ENCODE data around the gene IL24. TPM values are rescaled to one million over a fixed set of nuclear protein-coding genes. Genes with fewer than 3 reads are reported as not detected.

The IL24 gene
- polyA plus RNA-seq, 1 experiment, result 0.25 TPM

DNA sequence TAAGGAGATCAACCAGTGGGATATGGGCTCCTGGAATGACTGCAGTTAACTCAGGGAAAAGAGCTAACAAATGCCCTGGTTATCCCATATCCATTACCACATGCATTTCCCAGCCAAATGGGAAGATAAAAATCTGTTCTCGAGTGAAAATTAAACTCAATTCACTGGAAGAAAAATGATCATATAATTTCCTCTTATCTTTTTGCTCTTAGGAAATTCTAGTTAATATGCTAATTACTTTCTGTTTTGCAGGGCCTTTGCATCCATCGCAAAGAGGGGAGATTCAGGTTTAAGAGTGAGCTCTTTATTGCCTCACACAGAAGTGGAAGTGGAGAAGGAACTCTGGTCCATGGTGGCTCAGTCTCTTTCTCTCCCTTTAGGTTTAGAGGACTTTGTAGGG is 3.9 kb upstream of the IL24 start:
- TF ChIP-seq, protein P1, sequence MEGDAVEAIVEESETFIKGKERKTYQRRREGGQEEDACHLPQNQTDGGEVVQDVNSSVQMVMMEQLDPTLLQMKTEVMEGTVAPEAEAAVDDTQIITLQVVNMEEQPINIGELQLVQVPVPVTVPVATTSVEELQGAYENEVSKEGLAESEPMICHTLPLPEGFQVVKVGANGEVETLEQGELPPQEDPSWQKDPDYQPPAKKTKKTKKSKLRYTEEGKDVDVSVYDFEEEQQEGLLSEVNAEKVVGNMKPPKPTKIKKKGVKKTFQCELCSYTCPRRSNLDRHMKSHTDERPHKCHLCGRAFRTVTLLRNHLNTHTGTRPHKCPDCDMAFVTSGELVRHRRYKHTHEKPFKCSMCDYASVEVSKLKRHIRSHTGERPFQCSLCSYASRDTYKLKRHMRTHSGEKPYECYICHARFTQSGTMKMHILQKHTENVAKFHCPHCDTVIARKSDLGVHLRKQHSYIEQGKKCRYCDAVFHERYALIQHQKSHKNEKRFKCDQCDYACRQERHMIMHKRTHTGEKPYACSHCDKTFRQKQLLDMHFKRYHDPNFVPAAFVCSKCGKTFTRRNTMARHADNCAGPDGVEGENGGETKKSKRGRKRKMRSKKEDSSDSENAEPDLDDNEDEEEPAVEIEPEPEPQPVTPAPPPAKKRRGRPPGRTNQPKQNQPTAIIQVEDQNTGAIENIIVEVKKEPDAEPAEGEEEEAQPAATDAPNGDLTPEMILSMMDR (IDR thresholded peaks at IDR 0.05; ENCODE audit: insufficient read depth, low read depth, low read length), result no peak
- Histone ChIP-seq H3K36me3 (ENCODE audit: control insufficient read depth, insufficient read depth, low read length) (no peaks in the 10 kb centered on the region), H3K4me3 (ENCODE audit: low read depth, low read length) (no peak overlapping the region), H3K27me3 (ENCODE audit: control insufficient read depth, insufficient read depth, low read length) (no peaks in the 10 kb centered on the region)
- no peak for DNase-seq (ENCODE audit: low read depth)
- POLR2A ChIA-PET, result no interaction called here
- CTCF ChIA-PET, result interaction anchor here (1.5 kb wide), 1 partner anchor 9 kb away, joined by 3 read pairs; no protein-coding TSS in a partner anchor

DNA sequence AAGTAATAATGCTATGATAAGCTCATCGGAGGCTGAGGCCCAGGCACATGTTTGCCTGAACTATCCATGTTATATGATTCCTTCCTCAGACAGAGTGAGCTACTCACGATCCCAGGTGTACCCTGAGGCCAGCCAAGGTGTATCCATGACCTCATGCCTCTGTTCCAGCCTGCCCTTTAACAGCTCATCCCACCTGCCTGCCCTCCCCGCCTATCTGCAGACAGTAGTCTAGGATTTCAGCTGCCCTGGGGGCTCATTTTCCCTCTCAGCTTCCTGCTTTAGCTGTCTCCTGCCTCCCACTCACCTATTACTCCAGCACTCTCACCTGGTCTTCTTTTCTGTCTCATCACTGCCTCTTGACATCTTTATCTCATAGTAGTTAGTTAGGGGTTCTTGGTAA is 1.9 kb upstream of the IL24 start:
- no peaks in the 10 kb centered on the region for H3K27me3 ChIP-seq (ENCODE audit: control insufficient read depth, insufficient read depth, low read length)
- POLR2A ChIA-PET, result interaction anchor here (0.6 kb wide), 1 partner anchor 11 kb away, joined by 3 read pairs; no protein-coding TSS in a partner anchor

DNA sequence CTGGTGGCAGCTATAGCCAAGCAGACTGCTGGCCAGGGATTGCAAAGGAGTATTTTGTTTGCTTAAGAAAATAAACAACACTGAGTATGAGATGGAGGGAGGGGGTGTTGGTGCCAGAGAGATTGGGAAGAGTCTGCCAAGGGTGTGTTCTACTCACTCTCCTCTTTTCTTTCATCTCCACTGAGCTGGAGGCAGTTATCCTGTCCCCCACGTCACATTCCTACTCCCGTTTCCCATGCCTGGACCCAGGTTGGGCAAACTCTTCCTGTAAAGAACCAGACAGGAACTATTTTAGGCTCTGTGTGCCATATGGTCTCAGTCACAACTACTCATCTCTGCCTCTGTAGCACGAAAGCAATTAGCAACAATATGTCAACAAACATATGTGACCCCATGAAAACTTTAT is 1.4 kb upstream of the IL24 start:
- ChIA-PET CTCF (interaction anchor here (0.7 to 3.0 kb wide), 9 partner anchors 10 to 161 kb away, joined by 3 to 18 read pairs (median 5); partner anchors contain the start of gene IL20), POLR2A (interaction anchor here (0.6 kb wide), 2 partner anchors 11 to 31 kb away, joined by 3 to 4 read pairs; partner anchors contain the start of gene IL20)
- TF ChIP-seq, protein P1 (IDR thresholded peaks at IDR 0.05; ENCODE audit: insufficient read depth, low read depth, low read length), result no peak
- Histone ChIP-seq H3K27me3 (ENCODE audit: control insufficient read depth, insufficient read depth, low read length) (no peaks in the 10 kb centered on the region), H3K4me3 (ENCODE audit: low read depth, low read length) (no peak overlapping the region), H3K36me3 (ENCODE audit: control insufficient read depth, insufficient read depth, low read length) (no peaks in the 10 kb centered on the region)
- DNase-seq (ENCODE audit: low read depth), result peak; percentile 83

More for the DNA sequence above, 1.9 kb upstream of the IL24 start:
- H3K36me3 ChIP-seq (ENCODE audit: control insufficient read depth, insufficient read depth, low read length), result no peaks in the 10 kb centered on the region
- H3K4me3 ChIP-seq (ENCODE audit: low read depth, low read length), result no peak overlapping the region
- DNase-seq (ENCODE audit: low read depth), result no peak
- TF ChIP-seq, protein P1 (IDR thresholded peaks at IDR 0.05; ENCODE audit: insufficient read depth, low read depth, low read length), result no peak
- CTCF ChIA-PET, result interaction anchor here (0.7 to 3.0 kb wide), 10 partner anchors 9 to 161 kb away, joined by 3 to 18 read pairs (median 4); partner anchors contain the start of gene IL20

DNA sequence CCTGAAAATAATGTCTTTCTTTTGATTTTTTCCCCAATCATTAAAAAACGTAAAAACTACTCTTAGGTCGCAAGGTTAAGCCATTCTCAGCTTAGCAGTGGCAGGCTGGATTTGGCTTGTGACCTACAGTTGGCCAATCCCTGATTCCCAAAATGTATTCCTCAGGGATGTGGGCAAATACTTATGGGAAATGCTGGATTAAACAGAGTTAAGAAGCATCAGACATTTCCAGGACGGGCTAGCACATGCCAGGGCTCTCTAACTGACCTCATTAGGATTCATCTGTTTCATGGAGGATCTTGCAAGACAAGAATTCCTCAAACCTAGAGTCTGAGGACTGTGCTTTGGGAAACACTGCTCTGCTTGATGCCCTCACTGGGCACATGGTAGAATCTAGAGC is 982 bp upstream of the IL24 start:
- H3K27me3 ChIP-seq (ENCODE audit: control insufficient read depth, insufficient read depth, low read length), result no peaks in the 10 kb centered on the region
- H3K4me3 ChIP-seq (ENCODE audit: low read depth, low read length), result no peak overlapping the region
- no peak for DNase-seq (ENCODE audit: low read depth)
- CTCF ChIA-PET, result interaction anchor here (1.1 to 3.0 kb wide), 7 partner anchors 10 to 162 kb away, joined by 4 to 18 read pairs (median 8); partner anchors contain the start of gene IL20
- no peaks in the 10 kb centered on the region for H3K36me3 ChIP-seq (ENCODE audit: control insufficient read depth, insufficient read depth, low read length)
- TF ChIP-seq, protein P1 (IDR thresholded peaks at IDR 0.05; ENCODE audit: insufficient read depth, low read depth, low read length), result no peak
- POLR2A ChIA-PET, result interaction anchor here (0.6 kb wide), 1 partner anchor 31 kb away, joined by 4 read pairs; the partner anchor contains the start of gene IL20

DNA sequence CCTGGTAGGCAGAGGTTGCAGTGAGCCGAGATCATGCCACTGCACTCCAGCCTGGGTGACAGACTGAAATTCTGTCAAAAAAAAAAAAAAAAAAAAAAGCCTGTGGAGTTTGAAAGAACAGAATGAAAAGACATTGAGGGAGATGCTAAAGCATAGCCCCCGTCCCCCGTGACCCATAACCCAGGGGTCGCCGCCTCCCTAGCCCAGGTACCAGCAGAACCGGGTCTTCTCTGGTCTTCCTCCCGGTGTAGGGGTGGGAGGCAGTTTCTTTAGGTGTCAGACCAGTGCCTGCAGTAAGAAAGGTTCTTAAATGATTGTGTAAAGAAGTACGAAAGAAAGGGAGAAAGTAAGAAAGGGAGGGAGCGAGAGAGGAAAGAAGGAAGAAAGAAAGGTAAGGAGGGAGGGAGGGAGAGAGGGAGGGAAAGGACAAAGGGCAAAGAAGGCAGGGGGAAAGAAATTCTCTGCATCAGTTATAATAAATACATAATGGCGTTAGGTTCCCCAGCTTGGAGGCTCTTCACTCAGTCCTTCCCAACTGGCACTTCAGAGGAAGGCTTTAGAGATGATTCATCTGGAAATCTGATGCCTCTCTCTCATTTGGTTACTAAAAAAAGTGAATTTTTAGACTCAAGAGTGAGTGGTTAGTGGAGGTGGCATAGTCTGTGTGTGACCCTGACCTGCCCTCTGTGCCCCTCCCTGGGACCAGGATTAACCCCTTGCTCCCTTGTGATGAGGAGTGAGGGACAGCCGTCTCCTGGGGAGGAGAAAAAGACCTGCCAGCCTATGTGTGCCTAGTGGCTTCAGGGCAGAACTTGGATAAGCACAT is 1.1 kb downstream of the IL24 start:
- CTCF ChIA-PET, result interaction anchor here (1.7 to 3.8 kb wide), 2 partner anchors 11 to 164 kb away, joined by 7 to 17 read pairs; no protein-coding TSS in a partner anchor
- no peaks in the 10 kb centered on the region for H3K27me3 ChIP-seq (ENCODE audit: control insufficient read depth, insufficient read depth, low read length)
- TF ChIP-seq, protein P1 (IDR thresholded peaks at IDR 0.05; ENCODE audit: insufficient read depth, low read depth, low read length), result no peak
- POLR2A ChIA-PET, result interaction anchor here (0.7 kb wide), 1 partner anchor 166 kb away, joined by 3 read pairs; no protein-coding TSS in a partner anchor
- no peak overlapping the region for H3K4me3 ChIP-seq (ENCODE audit: low read depth, low read length)
- H3K36me3 ChIP-seq (ENCODE audit: control insufficient read depth, insufficient read depth, low read length), result no peaks in the 10 kb centered on the region
- DNase-seq (ENCODE audit: low read depth), result no peak

All from BJ (cell line).